Measurements from ENCODE around the gene RPS6KC1.
"Not testable (repeated sequence)": the region's sequence is repeated elsewhere in the genome, so short reads cannot be mapped to it uniquely, and the experiment has no call there.

The RPS6KC1 gene

DNA sequence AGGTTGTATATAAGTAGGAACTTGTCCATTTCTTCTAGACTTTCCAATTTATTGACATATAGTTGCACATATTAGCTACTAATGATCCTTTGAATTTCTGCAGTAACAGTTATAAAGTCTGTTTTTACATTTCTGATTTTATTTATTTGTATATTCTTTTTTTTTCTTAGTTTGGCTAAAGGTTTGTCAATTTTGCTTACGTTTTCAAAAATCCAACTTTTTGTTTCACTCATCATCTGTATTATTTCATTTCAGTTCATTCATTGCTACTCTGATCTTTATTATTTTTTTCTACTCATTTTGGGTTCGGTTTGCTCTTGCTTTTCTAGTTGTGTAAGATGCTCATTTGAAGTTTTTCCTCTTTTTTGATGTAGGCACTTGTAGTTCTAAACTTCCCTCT lies 97.9 kb downstream of the RPS6KC1 start:
- TF ChIP-seq EZH2phosphoT487 (IDR thresholded peaks at IDR 0.05; ENCODE audit: borderline replicate concordance, low read length): no peak
- TF ChIP-seq, protein P1, sequence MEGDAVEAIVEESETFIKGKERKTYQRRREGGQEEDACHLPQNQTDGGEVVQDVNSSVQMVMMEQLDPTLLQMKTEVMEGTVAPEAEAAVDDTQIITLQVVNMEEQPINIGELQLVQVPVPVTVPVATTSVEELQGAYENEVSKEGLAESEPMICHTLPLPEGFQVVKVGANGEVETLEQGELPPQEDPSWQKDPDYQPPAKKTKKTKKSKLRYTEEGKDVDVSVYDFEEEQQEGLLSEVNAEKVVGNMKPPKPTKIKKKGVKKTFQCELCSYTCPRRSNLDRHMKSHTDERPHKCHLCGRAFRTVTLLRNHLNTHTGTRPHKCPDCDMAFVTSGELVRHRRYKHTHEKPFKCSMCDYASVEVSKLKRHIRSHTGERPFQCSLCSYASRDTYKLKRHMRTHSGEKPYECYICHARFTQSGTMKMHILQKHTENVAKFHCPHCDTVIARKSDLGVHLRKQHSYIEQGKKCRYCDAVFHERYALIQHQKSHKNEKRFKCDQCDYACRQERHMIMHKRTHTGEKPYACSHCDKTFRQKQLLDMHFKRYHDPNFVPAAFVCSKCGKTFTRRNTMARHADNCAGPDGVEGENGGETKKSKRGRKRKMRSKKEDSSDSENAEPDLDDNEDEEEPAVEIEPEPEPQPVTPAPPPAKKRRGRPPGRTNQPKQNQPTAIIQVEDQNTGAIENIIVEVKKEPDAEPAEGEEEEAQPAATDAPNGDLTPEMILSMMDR (IDR thresholded peaks at IDR 0.05; ENCODE audit: low read depth, low read length, poor library complexity, severe bottlenecking): no peak
- Histone ChIP-seq H3K27me3 (ENCODE audit: control insufficient read depth, low read length) (no peaks in the 10 kb centered on the region), H3K9me3 (ENCODE audit: control insufficient read depth, insufficient read depth, low read length) (no peaks in the 10 kb centered on the region), H3K27ac (ENCODE audit: low read depth, low read length) (no peak overlapping the region), H3K9me2 (replicated peaks; ENCODE audit: control insufficient read depth, low read length) (no peaks in the 10 kb centered on the region), H3K79me2 (ENCODE audit: control insufficient read depth, low read length) (no peaks in the 10 kb centered on the region), H3K4me1 (ENCODE audit: control insufficient read depth, low read length) (no peaks in the 10 kb centered on the region), H3F3A (ENCODE audit: control insufficient read depth, insufficient read depth) (no peaks in the 10 kb centered on the region), H3K4me3 (ENCODE audit: low read length) (no peak overlapping the region), H4K20me1 (ENCODE audit: control insufficient read depth, insufficient read depth, low read depth, low read length) (no peaks in the 10 kb centered on the region), H3K4me2 (ENCODE audit: low read length) (no peak overlapping the region), H3K36me3 (ENCODE audit: control insufficient read depth, low read length) (no peaks in the 10 kb centered on the region)

DNA sequence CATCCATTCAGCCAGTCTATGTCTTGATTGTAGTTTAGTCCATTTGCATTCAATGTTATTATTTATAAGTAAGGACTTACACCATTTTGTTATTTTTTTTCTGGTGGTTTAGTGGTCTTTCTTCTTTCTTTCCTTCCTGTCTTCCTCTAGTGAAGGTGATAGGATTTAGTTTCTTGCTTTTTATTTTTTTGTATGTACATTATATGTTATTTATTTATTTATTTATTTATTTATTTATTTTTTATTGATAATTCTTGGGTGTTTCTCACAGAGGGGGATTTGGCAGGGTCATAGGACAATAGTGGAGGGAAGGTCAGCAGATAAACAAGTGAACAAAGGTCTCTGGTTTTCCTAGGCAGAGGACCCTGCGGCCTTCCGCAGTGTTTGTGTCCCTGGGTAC lies 99.0 kb downstream of the RPS6KC1 start:
- not testable (repeated sequence) for H3K36me3 ChIP-seq (ENCODE audit: control insufficient read depth, low read length); H3K27ac ChIP-seq (ENCODE audit: low read depth, low read length); H3F3A ChIP-seq (ENCODE audit: control insufficient read depth, insufficient read depth)

DNA sequence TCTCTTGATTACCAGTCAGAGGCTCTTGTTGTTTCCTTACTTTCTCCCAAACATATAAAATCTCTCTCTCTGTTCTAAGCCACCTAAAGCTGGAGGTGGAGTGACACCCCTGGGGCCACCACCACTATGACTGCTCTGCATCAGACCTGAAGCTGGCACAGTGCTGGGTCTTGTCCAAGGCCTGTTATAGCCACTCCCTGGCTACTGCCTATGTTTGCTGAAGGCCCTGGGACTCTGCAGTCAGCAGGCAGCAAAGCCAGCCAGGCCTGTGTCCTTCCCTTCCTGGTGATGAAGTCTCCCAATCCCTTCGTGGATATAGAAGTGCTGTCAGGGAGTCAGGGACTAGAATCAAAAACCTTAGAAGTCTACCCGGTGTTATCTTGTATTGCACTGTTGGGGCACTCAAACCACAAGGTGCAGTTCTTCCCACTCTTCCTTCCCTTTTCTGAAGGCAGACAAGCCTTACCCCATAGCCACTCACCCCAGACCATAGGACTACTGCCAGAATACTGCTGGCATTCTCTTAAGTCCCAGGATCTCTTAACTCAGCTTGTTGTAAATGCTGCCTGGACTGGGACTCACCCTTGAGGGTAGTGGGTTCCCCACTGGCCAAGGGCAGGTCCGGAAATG lies 103.1 kb downstream of the RPS6KC1 start:
- Histone ChIP-seq H3K9me3 (ENCODE audit: control insufficient read depth, insufficient read depth, low read length) (no peaks in the 10 kb centered on the region), H3K9me2 (replicated peaks; ENCODE audit: control insufficient read depth, low read length) (no peaks in the 10 kb centered on the region), H3F3A (ENCODE audit: control insufficient read depth, insufficient read depth) (no peaks in the 10 kb centered on the region), H3K4me2 (ENCODE audit: low read length) (no peak overlapping the region), H3K4me3 (ENCODE audit: low read length) (no peak overlapping the region), H3K27me3 (ENCODE audit: control insufficient read depth, low read length) (no peaks in the 10 kb centered on the region), H3K27ac (ENCODE audit: low read depth, low read length) (no peak overlapping the region), H3K79me2 (ENCODE audit: control insufficient read depth, low read length) (no peaks in the 10 kb centered on the region), H3K4me1 (ENCODE audit: control insufficient read depth, low read length) (no peaks in the 10 kb centered on the region), H3K36me3 (ENCODE audit: control insufficient read depth, low read length) (no peaks in the 10 kb centered on the region), H4K20me1 (ENCODE audit: control insufficient read depth, insufficient read depth, low read depth, low read length) (no peaks in the 10 kb centered on the region)
- no peak for TF ChIP-seq EZH2phosphoT487 (IDR thresholded peaks at IDR 0.05; ENCODE audit: borderline replicate concordance, low read length)
- TF ChIP-seq, protein P1 (IDR thresholded peaks at IDR 0.05; ENCODE audit: low read depth, low read length, poor library complexity, severe bottlenecking): no peak

More for the DNA sequence above, 99.0 kb downstream of the RPS6KC1 start:
- H3K4me3 ChIP-seq (ENCODE audit: low read length); H3K9me2 ChIP-seq (replicated peaks; ENCODE audit: control insufficient read depth, low read length); H4K20me1 ChIP-seq (ENCODE audit: control insufficient read depth, insufficient read depth, low read depth, low read length); H3K4me2 ChIP-seq (ENCODE audit: low read length); H3K4me1 ChIP-seq (ENCODE audit: control insufficient read depth, low read length); H3K9me3 ChIP-seq (ENCODE audit: control insufficient read depth, insufficient read depth, low read length); H3K79me2 ChIP-seq (ENCODE audit: control insufficient read depth, low read length); H3K27me3 ChIP-seq (ENCODE audit: control insufficient read depth, low read length): not testable (repeated sequence)

DNA sequence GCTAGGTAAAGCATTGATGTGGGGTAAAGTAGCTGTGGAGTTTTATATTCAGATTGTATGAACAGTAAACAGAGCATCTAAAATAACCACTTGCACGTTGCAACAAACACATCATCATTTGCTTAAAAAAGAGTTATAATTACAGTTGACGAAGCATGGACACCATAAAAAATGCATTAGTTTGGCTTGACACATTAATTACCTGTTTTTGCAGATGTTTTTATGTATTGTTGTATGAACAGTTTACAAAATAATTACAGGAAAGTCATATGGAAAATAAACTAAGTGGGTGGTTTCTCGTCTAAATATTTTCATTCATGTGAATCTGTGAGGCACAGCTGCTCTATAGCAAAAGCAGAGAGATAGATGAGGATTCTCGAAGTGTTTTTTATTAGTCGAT lies 108.3 kb downstream of the RPS6KC1 start:
- H3K9me3 ChIP-seq (ENCODE audit: control insufficient read depth, insufficient read depth, low read length): no peaks in the 10 kb centered on the region
- no peak overlapping the region for H3K27ac ChIP-seq (ENCODE audit: low read depth, low read length)
- no peaks in the 10 kb centered on the region for H3K9me2 ChIP-seq (replicated peaks; ENCODE audit: control insufficient read depth, low read length)
- H3K4me1 ChIP-seq (ENCODE audit: control insufficient read depth, low read length): no peaks in the 10 kb centered on the region
- H3K4me3 ChIP-seq (ENCODE audit: low read length): no peak overlapping the region
- H3K4me2 ChIP-seq (ENCODE audit: low read length): no peak overlapping the region
- H3K79me2 ChIP-seq (ENCODE audit: control insufficient read depth, low read length): no peaks in the 10 kb centered on the region
- TF ChIP-seq EZH2phosphoT487 (IDR thresholded peaks at IDR 0.05; ENCODE audit: borderline replicate concordance, low read length): no peak
- TF ChIP-seq, protein P1 (IDR thresholded peaks at IDR 0.05; ENCODE audit: low read depth, low read length, poor library complexity, severe bottlenecking): no peak
- no peaks in the 10 kb centered on the region for H3K36me3 ChIP-seq (ENCODE audit: control insufficient read depth, low read length)
- H3K27me3 ChIP-seq (ENCODE audit: control insufficient read depth, low read length): no peaks in the 10 kb centered on the region
- H4K20me1 ChIP-seq (ENCODE audit: control insufficient read depth, insufficient read depth, low read depth, low read length): no peaks in the 10 kb centered on the region
- H3F3A ChIP-seq (ENCODE audit: control insufficient read depth, insufficient read depth): no peaks in the 10 kb centered on the region

DNA sequence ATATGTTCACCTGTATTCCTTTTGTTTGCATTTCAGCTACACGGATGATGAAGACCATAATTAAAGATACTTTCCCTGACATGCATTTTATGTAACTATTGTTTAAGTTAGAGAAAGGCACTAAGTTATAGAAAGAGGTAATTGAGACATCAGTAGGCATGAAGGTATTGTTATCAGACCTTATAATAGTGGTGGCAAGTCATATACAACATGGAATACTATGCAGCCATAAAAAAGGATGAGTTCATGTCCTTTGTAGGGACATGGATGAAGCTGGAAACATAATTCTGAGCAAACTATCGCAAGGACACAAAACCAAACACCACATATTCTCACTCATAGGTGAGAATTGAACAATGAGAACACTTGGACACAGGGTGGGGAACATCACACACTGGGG lies 109.4 kb downstream of the RPS6KC1 start:
- not testable (repeated sequence) for H3K4me3 ChIP-seq (ENCODE audit: low read length); H3K79me2 ChIP-seq (ENCODE audit: control insufficient read depth, low read length); H3K27ac ChIP-seq (ENCODE audit: low read depth, low read length); H3F3A ChIP-seq (ENCODE audit: control insufficient read depth, insufficient read depth); H3K36me3 ChIP-seq (ENCODE audit: control insufficient read depth, low read length); H3K9me3 ChIP-seq (ENCODE audit: control insufficient read depth, insufficient read depth, low read length); H3K4me2 ChIP-seq (ENCODE audit: low read length); H3K9me2 ChIP-seq (replicated peaks; ENCODE audit: control insufficient read depth, low read length); H3K4me1 ChIP-seq (ENCODE audit: control insufficient read depth, low read length); H4K20me1 ChIP-seq (ENCODE audit: control insufficient read depth, insufficient read depth, low read depth, low read length); H3K27me3 ChIP-seq (ENCODE audit: control insufficient read depth, low read length)

All from DOHH2 (cell line).